Upper lobe of left lung (tissue), 6 donors: ENCODE results near the gene PTPRN2. TPM values are rescaled to one million over a fixed set of nuclear protein-coding genes. Genes with fewer than 3 reads are reported as not detected.

Experiments used
- ATAC-seq, 2 donors: fragments of 200-7000 bp; cut with Tn5 transposase; one replicate each; pipeline ENCODE4 v1.9.1; 2022; ENCODE audit warnings: mild to moderate bottlenecking in 2 of 2, moderate library complexity in 2 of 2; ENCODE audit not compliant: low FRiP score in 2 of 2
- DNase-seq, 2 donors: peaks; one replicate each; pipeline ENCODE4 v3.0.0-alpha.2; 2019 to 2020
- H3K27ac ChIP-seq, 4 donors: fragments of 200-600 bp; sonication (generic); one replicate each; pipeline ENCODE4 v1.5.1; 2016 to 2019
- H3K27me3 ChIP-seq, 4 donors: fragments of 200-600 bp; sonication (generic); one replicate each; pipeline ENCODE4 v1.5.1; 2017 to 2019
- H3K36me3 ChIP-seq, 4 donors: fragments of 200-600 bp; sonication (generic); one replicate each; pipeline ENCODE4 v1.5.1; 2016 to 2019
- H3K4me1 ChIP-seq, 4 donors: fragments of 200-600 bp; sonication (generic); one replicate each; pipeline ENCODE4 v1.5.1; 2018 to 2019
- H3K4me3 ChIP-seq, 4 donors: fragments of 200-600 bp; sonication (generic); one replicate each; pipeline ENCODE4 v1.5.1; 2017 to 2019; ENCODE audit warnings: mild to moderate bottlenecking in 2 of 4, moderate library complexity in 1 of 4
- H3K9me3 ChIP-seq, 4 donors: fragments of 200-600 bp; sonication (generic); one replicate each; pipeline ENCODE4 v1.5.1; 2018 to 2019
- EP300 ChIP-seq, 4 donors: sonication (generic); formaldehyde crosslinking; IDR thresholded peaks; one replicate each; pipeline ENCODE4 v1.5.1; 2017; ENCODE audit warnings: antibody characterized with exemption in 4 of 4, control low read depth in 2 of 4
- POLR2A ChIP-seq, 4 donors: fragments of 450-650 bp; IDR thresholded peaks; one replicate each; pipeline ENCODE4 v1.5.1; 2016 to 2017; ENCODE audit warnings: antibody characterized with exemption in 4 of 4, mild to moderate bottlenecking in 2 of 4
- POLR2AphosphoS5 ChIP-seq, 2 donors: sonication (generic); formaldehyde crosslinking; IDR thresholded peaks; one replicate each; pipeline ENCODE4 v1.5.1; 2017; ENCODE audit warnings: antibody characterized with exemption in 2 of 2
- WGBS, 2 donors: methylation state at CpG; one replicate each; pipeline ENCODE4 v1.1.5; 2017 to 2018; 5-methylcytosine and 5-hydroxymethylcytosine counted together
- total RNA-seq, 6 donors: library from RNA; depleted of rRNA in 4 of 6; stranded (reverse); fragments of >200 nt in 4 of 6; gene quantifications; one replicate each; pipeline versions ENCODE4 v1.1.0 to v1.2.1, GENCODE V29; 2016 to 2021
- TF ChIP-seq, protein P1 (sequence below), 6 experiments: fragments of 450-650 bp in 4 of 6; fragments of 200-600 bp in 2 of 6; sonication (generic) in 2 of 6; IDR thresholded peaks; one replicate each; pipeline ENCODE4 v1.5.1; 2016 to 2019; ENCODE audit warnings: antibody characterized with exemption in 6 of 6
- donor health status: DM: no; HTN: no; CAD: no; lungs with moderate emphysema.
- donor health status: DM: no; HTN: yes; CAD: no; lungs with severe emphysema.

Gene PTPRN2
- total RNA-seq, 6 donors from 2014 or later = 3.3 to 7.9 (median 5.2) TPM

DNA sequence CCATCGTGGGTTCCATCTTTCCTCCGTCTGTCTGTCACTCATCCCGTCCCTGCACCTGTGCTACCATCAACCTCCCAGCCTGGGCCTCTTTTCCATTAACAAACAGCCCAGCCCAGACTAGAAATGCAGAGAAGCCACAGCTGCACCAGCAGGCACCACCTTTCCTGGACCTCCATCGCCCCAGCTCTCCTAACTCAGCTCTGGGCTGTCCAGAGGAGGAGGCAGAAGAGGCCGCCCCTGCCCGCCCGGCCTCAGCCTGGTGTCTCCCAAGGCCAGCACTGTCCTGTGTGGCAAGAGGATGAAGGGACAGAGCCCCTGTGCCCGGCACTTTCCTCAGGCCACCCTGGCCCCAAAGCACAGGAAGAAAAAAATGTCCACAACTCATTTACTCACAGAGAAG is 225.6 kb downstream of the PTPRN2 start:
- Histone ChIP-seq H3K27me3 (no peaks in the 10 kb centered on the region), H3K4me1 (no peaks in the 10 kb centered on the region), H3K4me3 (no peak overlapping the region), H3K27ac (no peak overlapping the region), H3K9me3 (no peaks in the 10 kb centered on the region), H3K36me3 (no peaks in the 10 kb centered on the region)
- 84 to 91% methylated on average over 8 of the region's 8 CpGs for WGBS, 2 donors
- no peak for TF ChIP-seq POLR2A (IDR thresholded peaks at IDR 0.05)
- no peak for TF ChIP-seq POLR2AphosphoS5 (IDR thresholded peaks at IDR 0.05)
- no peak for TF ChIP-seq EP300 (IDR thresholded peaks at IDR 0.05)
- TF ChIP-seq, protein P1, sequence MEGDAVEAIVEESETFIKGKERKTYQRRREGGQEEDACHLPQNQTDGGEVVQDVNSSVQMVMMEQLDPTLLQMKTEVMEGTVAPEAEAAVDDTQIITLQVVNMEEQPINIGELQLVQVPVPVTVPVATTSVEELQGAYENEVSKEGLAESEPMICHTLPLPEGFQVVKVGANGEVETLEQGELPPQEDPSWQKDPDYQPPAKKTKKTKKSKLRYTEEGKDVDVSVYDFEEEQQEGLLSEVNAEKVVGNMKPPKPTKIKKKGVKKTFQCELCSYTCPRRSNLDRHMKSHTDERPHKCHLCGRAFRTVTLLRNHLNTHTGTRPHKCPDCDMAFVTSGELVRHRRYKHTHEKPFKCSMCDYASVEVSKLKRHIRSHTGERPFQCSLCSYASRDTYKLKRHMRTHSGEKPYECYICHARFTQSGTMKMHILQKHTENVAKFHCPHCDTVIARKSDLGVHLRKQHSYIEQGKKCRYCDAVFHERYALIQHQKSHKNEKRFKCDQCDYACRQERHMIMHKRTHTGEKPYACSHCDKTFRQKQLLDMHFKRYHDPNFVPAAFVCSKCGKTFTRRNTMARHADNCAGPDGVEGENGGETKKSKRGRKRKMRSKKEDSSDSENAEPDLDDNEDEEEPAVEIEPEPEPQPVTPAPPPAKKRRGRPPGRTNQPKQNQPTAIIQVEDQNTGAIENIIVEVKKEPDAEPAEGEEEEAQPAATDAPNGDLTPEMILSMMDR (IDR thresholded peaks at IDR 0.05) = no peak
- ATAC-seq (no peak), DNase-seq (peak; percentile 12 to 58)

DNA sequence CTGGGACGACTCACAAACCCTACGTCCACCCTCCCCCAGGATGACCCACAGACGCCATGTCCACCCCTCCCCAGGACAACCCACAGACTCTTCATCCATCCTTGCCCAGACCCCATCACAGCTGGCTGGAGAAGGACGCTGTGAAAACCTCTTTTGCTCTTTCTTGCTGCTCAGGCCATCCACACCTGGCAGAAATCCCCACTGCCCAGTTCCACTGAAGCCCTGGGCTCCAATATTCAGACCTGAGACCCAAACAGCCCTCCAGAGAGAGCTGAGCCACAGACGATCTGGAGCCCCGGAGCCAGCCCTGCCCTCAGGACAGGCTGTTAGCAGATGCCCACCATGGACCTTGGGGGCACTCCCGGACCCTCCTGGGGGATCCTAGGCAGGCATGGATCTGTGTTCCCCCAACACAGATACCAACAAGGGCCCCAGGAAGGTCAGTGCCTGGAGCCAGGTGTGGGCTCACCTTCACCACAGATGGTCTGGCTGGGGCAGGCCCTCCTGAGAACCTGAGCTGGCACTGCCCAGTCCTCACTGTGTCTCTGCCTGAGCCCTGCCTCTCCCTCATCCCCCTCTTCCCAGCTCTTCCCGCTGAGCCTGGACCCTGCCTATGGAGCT is 226.2 kb downstream of the PTPRN2 start:
- DNase-seq (peak; percentile 13 to 27), ATAC-seq (no peak)
- H3K36me3 ChIP-seq = no peaks in the 10 kb centered on the region
- TF ChIP-seq EP300 (IDR thresholded peaks at IDR 0.05) = no peak
- no peaks in the 10 kb centered on the region for H3K4me1 ChIP-seq
- no peak overlapping the region for H3K4me3 ChIP-seq
- no peak overlapping the region for H3K27ac ChIP-seq
- no peaks in the 10 kb centered on the region for H3K27me3 ChIP-seq
- WGBS, 2 donors = 73 to 82% methylated on average over 3 to 7 of the region's 8 CpGs
- H3K9me3 ChIP-seq = no peaks in the 10 kb centered on the region

DNA sequence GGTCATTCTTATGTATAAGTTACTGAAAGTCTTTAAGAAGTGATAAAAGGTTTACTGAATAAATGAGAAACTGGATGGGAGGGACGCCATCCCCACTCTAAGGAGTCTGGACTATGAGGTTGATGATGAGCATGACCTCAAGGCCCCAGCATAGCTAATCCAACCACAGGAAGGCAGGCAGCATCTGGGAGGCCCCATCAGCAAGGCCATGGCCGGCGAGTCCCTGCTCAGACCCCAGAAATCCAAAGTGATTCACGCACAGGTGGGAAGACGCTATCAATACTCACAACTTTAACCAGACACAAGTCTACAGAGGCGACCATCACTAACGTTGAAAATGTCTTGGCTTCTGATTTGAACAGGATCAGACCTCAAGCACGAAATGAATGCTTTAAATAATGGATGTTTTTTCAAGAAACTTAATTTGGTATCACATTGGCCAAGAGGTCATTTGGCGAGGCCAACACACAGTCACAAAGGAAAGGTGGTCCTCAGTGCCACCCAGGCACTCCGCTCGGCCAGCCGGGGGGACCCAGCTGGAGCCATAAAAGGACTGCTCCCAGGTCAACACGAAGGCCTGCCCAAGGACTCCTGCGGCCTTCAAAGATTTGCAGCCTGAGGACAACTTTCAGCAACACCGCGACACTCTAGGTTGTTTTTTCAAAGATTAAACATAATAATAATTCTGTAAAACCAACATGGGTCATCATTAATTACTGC is 228.5 kb downstream of the PTPRN2 start:
- TF ChIP-seq, protein P1 (IDR thresholded peaks at IDR 0.05) = no peak
- no peak for TF ChIP-seq EP300 (IDR thresholded peaks at IDR 0.05)
- TF ChIP-seq POLR2AphosphoS5 (IDR thresholded peaks at IDR 0.05) = no peak
- no peak for TF ChIP-seq POLR2A (IDR thresholded peaks at IDR 0.05)
- DNase-seq = peak in 1 of 2 donors; percentile 12
- 86 to 93% methylated on average over 16 of the region's 16 CpGs for WGBS, 2 donors
- H3K4me1 ChIP-seq = no peaks in the 10 kb centered on the region
- no peak for ATAC-seq
- no peaks in the 10 kb centered on the region for H3K27me3 ChIP-seq
- no peak overlapping the region for H3K27ac ChIP-seq
- no peak overlapping the region for H3K4me3 ChIP-seq
- H3K9me3 ChIP-seq = peaks cover 0 to 8% (median 4%) of the 10 kb centered on the region in 4 donors
- no peaks in the 10 kb centered on the region for H3K36me3 ChIP-seq

DNA sequence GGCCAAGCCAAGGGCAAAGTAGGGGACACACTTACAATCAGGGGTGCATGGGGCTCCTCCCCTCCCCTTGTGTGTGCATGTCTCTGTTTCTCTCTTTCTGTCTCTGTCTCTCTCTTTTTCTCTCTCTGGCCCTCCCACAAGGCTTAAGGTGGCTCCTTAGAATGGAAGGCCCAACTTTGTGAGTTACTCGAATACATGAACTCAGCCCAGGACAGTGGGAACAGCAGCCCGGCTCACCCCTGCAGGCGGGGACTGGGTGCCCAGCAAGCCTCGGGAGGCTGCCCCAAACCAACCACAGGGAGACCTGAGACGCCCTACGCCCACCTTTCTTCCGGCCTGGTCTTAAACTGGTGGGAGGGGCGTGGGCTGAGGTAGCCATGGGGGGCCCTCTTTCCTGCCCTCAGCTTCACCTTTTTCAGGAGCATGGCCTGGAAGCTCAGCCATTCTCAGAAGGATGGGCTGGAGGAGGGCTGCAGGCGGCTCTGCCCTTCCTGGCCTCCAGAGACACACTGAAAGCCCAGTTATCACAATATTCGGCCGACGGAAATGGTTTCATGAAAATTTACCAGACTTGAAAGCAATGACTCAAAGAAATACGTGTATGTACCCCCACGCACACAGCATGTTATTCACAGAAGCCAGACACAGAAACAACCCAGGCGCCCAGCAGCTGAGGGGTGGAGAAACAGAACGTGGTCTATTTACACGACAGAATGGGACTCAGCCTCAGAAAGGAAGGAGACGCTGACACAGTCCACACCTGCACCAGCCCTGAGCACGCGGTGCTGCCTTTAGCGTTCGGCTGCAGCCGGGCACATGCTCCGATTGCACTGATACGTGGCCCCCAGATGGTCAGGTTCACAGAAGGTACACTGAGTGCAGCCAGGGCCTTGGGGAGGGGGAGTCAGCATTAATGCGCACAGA is 229.5 kb downstream of the PTPRN2 start:
- WGBS, 2 donors = 88 to 90% methylated on average over 18 to 26 of the region's 26 CpGs
- Histone ChIP-seq H3K4me3 (no peak overlapping the region), H3K27ac (no peak overlapping the region), H3K36me3 (no peaks in the 10 kb centered on the region), H3K4me1 (no peaks in the 10 kb centered on the region), H3K9me3 (peaks cover 0 to 9% (median 6%) of the 10 kb centered on the region in 4 donors), H3K27me3 (no peaks in the 10 kb centered on the region)
- DNase-seq = peak in 1 of 2 donors; percentile 17
- no peak for TF ChIP-seq EP300 (IDR thresholded peaks at IDR 0.05)
- TF ChIP-seq, protein P1 (IDR thresholded peaks at IDR 0.05) = no peak
- no peak for TF ChIP-seq POLR2A (IDR thresholded peaks at IDR 0.05)
- peak in 1 of 2 donors; percentile 14 for ATAC-seq
